AML-193 (cell line): ENCODE measurements around the gene LRRC3.

Experiments
- DNase-seq, 2 experiments: peaks; one replicate each; lab custom pipeline; 2025; lab: John Stamatoyannopoulos, UW

Gene LRRC3

GRCh38 chr21:44438531-44439210 is 16.6 kb upstream of the LRRC3 start:
- no peak for DNase-seq

- no peak for DNase-seq
These were observed 16.1 kb upstream of the LRRC3 start for GRCh38 chr21:44439211-44439600.

GRCh38 chr21:44440241-44441040 is 14.9 kb upstream of the LRRC3 start:
- DNase-seq = no peak

GRCh38 chr21:44441041-44441400 is 14.3 kb upstream of the LRRC3 start:
- DNase-seq = no peak

GRCh38 chr21:44441581-44442265 is 13.6 kb upstream of the LRRC3 start:
- no peak for DNase-seq

GRCh38 chr21:44442266-44443125 is 12.8 kb upstream of the LRRC3 start:
- no peak for DNase-seq

- DNase-seq = no peak
These were observed 11.9 kb upstream of the LRRC3 start for GRCh38 chr21:44443291-44443890.

- DNase-seq = no peak
These were observed 11.4 kb upstream of the LRRC3 start for GRCh38 chr21:44443891-44444285.

GRCh38 chr21:44444286-44444931 is 10.9 kb upstream of the LRRC3 start:
- no peak for DNase-seq

- no peak for DNase-seq
These were observed 10.0 kb upstream of the LRRC3 start for GRCh38 chr21:44445145-44445812.

GRCh38 chr21:44448651-44449131 is 6.6 kb upstream of the LRRC3 start:
- DNase-seq = no peak

GRCh38 chr21:44449473-44450363 is 5.6 kb upstream of the LRRC3 start:
- no peak for DNase-seq

- no peak for DNase-seq
These were observed 4.9 kb upstream of the LRRC3 start for GRCh38 chr21:44450402-44450801.

- no peak for DNase-seq
These were observed 4.3 kb upstream of the LRRC3 start for GRCh38 chr21:44450999-44451398.

GRCh38 chr21:44453120-44453519 is 2.2 kb upstream of the LRRC3 start:
- DNase-seq = no peak

GRCh38 chr21:44454058-44454457 is 1.3 kb upstream of the LRRC3 start:
- no peak for DNase-seq

- peak; percentile 12 to 34 for DNase-seq
These were observed 359 bp downstream of the LRRC3 start for GRCh38 chr21:44455524-44456213.

GRCh38 chr21:44456214-44456914 is 1.1 kb downstream of the LRRC3 start:
- no peak for DNase-seq
